ENCODE data around the gene ETV7. TPM values are rescaled to one million over a fixed set of nuclear protein-coding genes. Genes with fewer than 3 reads are reported as not detected.
A peak's percentile ranks its signal among the peaks of the same experiment; 100 is the strongest.

ETV7 gene
- total and polyA plus RNA-seq, 2 of the 13 experiments (the other 11 are each of a cell fraction or from before 2014, with no cell fraction given), result not detected

GRCh38 chr6:36340618-36341454 lies 46.6 kb downstream of the ETV7 start (continued):
- TF ChIP-seq ZMYM2 (CRISPR knock-in tag; IDR thresholded peaks at IDR 0.05), result 0 out of 2 replicates have a peak, but pooled peaks have one; percentile 56
- no peak for TF ChIP-seq TMF1 (CRISPR knock-in tag; IDR thresholded peaks at IDR 0.05; ENCODE audit: low read depth)
- no peak for TF ChIP-seq DR1 (CRISPR knock-in tag; IDR thresholded peaks at IDR 0.05)
- TF ChIP-seq NFKB2 (CRISPR knock-in tag; IDR thresholded peaks at IDR 0.05; ENCODE audit: borderline replicate concordance), result no peak; the same call in 1 of the 2 replicates
- TF ChIP-seq NR1H2 (CRISPR knock-in tag; IDR thresholded peaks at IDR 0.05; ENCODE audit: borderline replicate concordance, low read depth), result no peak
- no peak for TF ChIP-seq ZBTB37 (CRISPR knock-in tag; IDR thresholded peaks at IDR 0.05)
- TF ChIP-seq DBP (CRISPR knock-in tag; IDR thresholded peaks at IDR 0.05; ENCODE audit: not compliant biosample characterization), result no peak
- no peak for TF ChIP-seq ZSCAN29 (CRISPR knock-in tag; conservative IDR thresholded peaks at IDR 0.05)
- TF ChIP-seq ZFYVE20 (CRISPR knock-in tag; IDR thresholded peaks at IDR 0.05; ENCODE audit: borderline replicate concordance, low read depth), result no peak
- TF ChIP-seq ZNF33B (CRISPR knock-in tag; IDR thresholded peaks at IDR 0.05), result no peak
- TF ChIP-seq MATR3 (CRISPR knock-in tag; IDR thresholded peaks at IDR 0.05), result no peak
- TF ChIP-seq THAP9 (CRISPR knock-in tag; IDR thresholded peaks at IDR 0.05; ENCODE audit: borderline replicate concordance), result peak; percentile 70; the same call in 1 of the 2 replicates
- TF ChIP-seq HNF1B (CRISPR knock-in tag; IDR thresholded peaks at IDR 0.05), result peak; percentile 76; the same call in 1 of the 2 replicates
- no peak for TF ChIP-seq ZSCAN20 (CRISPR knock-in tag; IDR thresholded peaks at IDR 0.05; ENCODE audit: borderline replicate concordance)
- TF ChIP-seq ZBTB43 (CRISPR knock-in tag; conservative IDR thresholded peaks at IDR 0.05), result no peak; the same call in 1 of the 2 replicates
- no peak for TF ChIP-seq ELF3 (CRISPR knock-in tag; IDR thresholded peaks at IDR 0.05)
- TF ChIP-seq POLR2AphosphoS2 (IDR thresholded peaks at IDR 0.05; ENCODE audit: low read depth, low read length), result no peak
- 0 out of 2 replicates have a peak, but pooled peaks have one; percentile 14 for TF ChIP-seq GMEB2 (CRISPR knock-in tag; IDR thresholded peaks at IDR 0.05; ENCODE audit: low read depth)
